Endothelial cell of umbilical vein (primary cell): Measurements from ENCODE around the gene PANX3. TPM values are rescaled to one million over a fixed set of nuclear protein-coding genes. Genes with fewer than 3 reads are reported as not detected.

Source experiments
- BruUV-seq: library from RNA; stranded (reverse); fragments of 400-500 nt; replicated peaks from 2 replicates; lab custom pipeline; 2021; lab: Mats Ljungman, UMichigan
- CTCF ChIA-PET: fragments of 300-600, 350-600 bp; sonication (Branson Sonifier 250); formaldehyde crosslinking; loops from one replicate; lab custom pipeline; 2021; ENCODE audit warnings: antibody characterized with exemption, inconsistent platforms; lab: Charles Lee
- POLR2A ChIA-PET: fragments of 300-600, 350-600 bp; sonication (Branson Sonifier 250); formaldehyde crosslinking; loops from one replicate; lab custom pipeline; 2021; ENCODE audit warnings: antibody characterized with exemption, inconsistent platforms; lab: Charles Lee
- DNase-seq: peaks from one replicate; pipeline ENCODE4 v3.0.0-alpha.2; 2011; ENCODE audit warnings: low read depth, low spot score
- FAIRE-seq: peaks from 2 replicates; lab custom pipeline; 2011; peaks lifted over from hg19 to GRCh38; lab: Jason Lieb, UNC
- H2AFZ ChIP-seq: 2 replicates; pipeline ENCODE4 v1.6.0; 2012; ENCODE audit warnings: low read depth, low read length, control low read depth, inconsistent platforms
- H3K27ac ChIP-seq: 2 replicates; pipeline ENCODE4 v1.5.1; 2011; ENCODE audit warnings: low read depth, mild to moderate bottlenecking, control low read depth, low read length, moderate library complexity; ENCODE audit not compliant: insufficient read depth
- H3K27me3 ChIP-seq, 2 experiments: 2 replicates each; pipeline versions ENCODE4 v1.6.0 to v1.6.1; 2011; ENCODE audit warnings: low read length in 2 of 2, mixed read lengths in 1 of 2; ENCODE audit not compliant: control insufficient read depth in 2 of 2, insufficient read depth in 2 of 2
- H3K36me3 ChIP-seq, 2 experiments: 2 replicates in 1 of 2; 3 replicates in 1 of 2; pipeline ENCODE4 v1.5.1; 2011; ENCODE audit warnings: low read length in 2 of 2, mild to moderate bottlenecking in 1 of 2, moderate library complexity in 1 of 2; ENCODE audit not compliant: control insufficient read depth in 2 of 2, insufficient read depth in 2 of 2; ENCODE audit errors: extremely low read depth in 1 of 2
- H3K4me1 ChIP-seq: 3 replicates; pipeline ENCODE4 v1.5.1; 2011; ENCODE audit warnings: mild to moderate bottlenecking, low read length; ENCODE audit not compliant: control insufficient read depth, insufficient read depth; ENCODE audit errors: extremely low read depth
- H3K4me2 ChIP-seq: 2 replicates; pipeline ENCODE4 v1.6.1; 2011; ENCODE audit warnings: low read length, control low read depth, mixed read lengths; ENCODE audit not compliant: insufficient read depth
- H3K4me3 ChIP-seq, 3 experiments: fragments of 200-600 bp in 1 of 3; sonication (generic), shearing (Covaris generic) in 1 of 3; replicated peaks in 1 of 3; 2 replicates each; pipeline ENCODE4 v1.5.1; 2011 to 2016; ENCODE audit warnings: control low read depth in 3 of 3, low read length in 3 of 3, mild to moderate bottlenecking in 2 of 3, inconsistent platforms in 1 of 3, low read depth in 1 of 3, moderate library complexity in 1 of 3; ENCODE audit not compliant: insufficient read depth in 1 of 3
- H3K79me2 ChIP-seq: 2 replicates; pipeline ENCODE4 v1.6.0; 2012; ENCODE audit warnings: low read length, inconsistent platforms; ENCODE audit not compliant: control insufficient read depth, insufficient read depth
- H3K9ac ChIP-seq: replicated peaks from 2 replicates; pipeline ENCODE3; 2011; ENCODE audit warnings: low read length, control low read depth; ENCODE audit not compliant: insufficient read depth; ENCODE audit errors: extremely low read depth
- H3K9me1 ChIP-seq: replicated peaks from 3 replicates; pipeline ENCODE4 v1.6.0; 2011; ENCODE audit warnings: mild to moderate bottlenecking, low read length; ENCODE audit not compliant: control insufficient read depth, insufficient read depth; ENCODE audit errors: extremely low read depth
- H3K9me3 ChIP-seq: replicated peaks from 2 replicates; pipeline ENCODE4 v1.5.1; 2012; ENCODE audit warnings: low read length, inconsistent platforms; ENCODE audit not compliant: control insufficient read depth, insufficient read depth
- H4K20me1 ChIP-seq: replicated peaks from 2 replicates; pipeline ENCODE3; 2011; ENCODE audit warnings: mild to moderate bottlenecking, low read length; ENCODE audit not compliant: control insufficient read depth, insufficient read depth; ENCODE audit errors: extremely low read depth
- EZH2 ChIP-seq: IDR thresholded peaks from 2 replicates; pipeline ENCODE4 v1.6.1; 2012; ENCODE audit warnings: borderline replicate concordance, low read depth, mild to moderate bottlenecking, moderate library complexity, low read length, inconsistent platforms; ENCODE audit not compliant: severe bottlenecking
- FOS ChIP-seq: IDR thresholded peaks from 2 replicates; pipeline ENCODE4 v1.6.1; 2011; ENCODE audit warnings: mild to moderate bottlenecking, low read length, moderate library complexity, borderline replicate concordance; ENCODE audit not compliant: insufficient read depth
- GATA2 ChIP-seq: IDR thresholded peaks from 2 replicates; pipeline ENCODE4 v1.7.0; 2011; ENCODE audit warnings: low read depth, mild to moderate bottlenecking, moderate library complexity, mixed read lengths, low read length; ENCODE audit not compliant: insufficient read length, insufficient read depth
- JUN ChIP-seq: IDR thresholded peaks from 2 replicates; pipeline ENCODE4 v1.6.1; 2011; ENCODE audit warnings: borderline replicate concordance, low read depth; ENCODE audit not compliant: insufficient read length, insufficient read depth
- MAX ChIP-seq: IDR thresholded peaks from 2 replicates; pipeline ENCODE4 v1.6.1; 2011; ENCODE audit not compliant: insufficient read depth, insufficient read length
- MYC ChIP-seq: IDR thresholded peaks from one replicate; pipeline ENCODE4 v1.6.1; 2011; ENCODE audit warnings: mild to moderate bottlenecking, low read depth, low read length
- POLR2A ChIP-seq: IDR thresholded peaks from 2 replicates; pipeline ENCODE4 v1.6.1; 2012; ENCODE audit warnings: low read depth, mild to moderate bottlenecking, control low read depth, low read length
- POLR2AphosphoS5 ChIP-seq: IDR thresholded peaks from 2 replicates; pipeline ENCODE4 v1.6.1; 2012; ENCODE audit warnings: low read depth, mild to moderate bottlenecking, control low read depth, low read length, moderate library complexity; ENCODE audit not compliant: insufficient read depth
- dilution Hi-C: fragments of 300-500 bp; cut with MboI; formaldehyde crosslinking; loops from one replicate; pipeline ENCODE4 v1.15.0; 2019; ENCODE audit warnings: low sequenced_read_pairs; ENCODE audit not compliant: extremely low pct_ligation_motif_present
- intact Hi-C: fragments of 100-400 bp; cut with micrococcal nuclease; formaldehyde crosslinking; loops from one replicate; pipeline ENCODE4 v1.10.0; 2022
- polyA plus RNA-seq, 4 experiments: library from polyadenylated mRNA; depleted of rRNA in 3 of 4; stranded (reverse) in 3 of 4; unstranded in 1 of 4; fragments of >200 nt; gene quantifications; 2 replicates each; pipeline versions ENCODE4 v1.2.1 to v1.2.3, GENCODE V29; 2011 to 2012; ENCODE audit warnings: missing spikeins in 1 of 4
- total RNA-seq: library from RNA; stranded (reverse); gene quantifications from 2 replicates; pipeline ENCODE4 v1.2.3, GENCODE V29; 2021
- TF ChIP-seq, protein P1 (sequence below), 2 donors: IDR thresholded peaks; 1 replicate in 1 of 2; 2 replicates in 1 of 2; pipeline ENCODE4 v1.5.1; 2011; ENCODE audit warnings: low read length in 2 of 2, mild to moderate bottlenecking in 2 of 2, moderate library complexity in 2 of 2, control low read depth in 1 of 2, inconsistent platforms in 1 of 2, low read depth in 1 of 2; ENCODE audit not compliant: insufficient read depth in 1 of 2; ENCODE audit errors: extremely low read depth in 1 of 2

The PANX3 gene
- total and polyA plus RNA-seq, 2 donors (not counting 3 experiments of a cell fraction or from before 2014, with no cell fraction given): not detected

- dilution Hi-C loops (no loop called here), intact Hi-C loops (no loop called here)
- no peak overlapping the region for H3K4me2 ChIP-seq
- peaks cover 13% of the 10 kb centered on the region for H3K4me1 ChIP-seq
- FAIRE-seq: no peak
- no peaks in the 10 kb centered on the region for H3K27me3 ChIP-seq
- CTCF ChIA-PET: interaction anchor here (0.9 to 2.9 kb wide), 5 partner anchors 10 to 218 kb away, joined by 3 to 17 read pairs (median 3); no protein-coding TSS in a partner anchor
- H3K36me3 ChIP-seq: no peaks in the 10 kb centered on the region
- H3K9me1 ChIP-seq: no peaks in the 10 kb centered on the region
- DNase-seq: no peak
- H2AFZ ChIP-seq: no peak overlapping the region
- H3K9ac ChIP-seq: no peak overlapping the region
- H4K20me1 ChIP-seq: no peaks in the 10 kb centered on the region
- H3K27ac ChIP-seq: no peak overlapping the region
- no peaks in the 10 kb centered on the region for H3K9me3 ChIP-seq
- no TSS peak for BruUV-seq
- no peaks in the 10 kb centered on the region for H3K79me2 ChIP-seq
- POLR2A ChIA-PET: no interaction called here
- no peak for TF ChIP-seq POLR2A
- no peak for TF ChIP-seq EZH2
- TF ChIP-seq FOS: no peak
- TF ChIP-seq, protein P1, sequence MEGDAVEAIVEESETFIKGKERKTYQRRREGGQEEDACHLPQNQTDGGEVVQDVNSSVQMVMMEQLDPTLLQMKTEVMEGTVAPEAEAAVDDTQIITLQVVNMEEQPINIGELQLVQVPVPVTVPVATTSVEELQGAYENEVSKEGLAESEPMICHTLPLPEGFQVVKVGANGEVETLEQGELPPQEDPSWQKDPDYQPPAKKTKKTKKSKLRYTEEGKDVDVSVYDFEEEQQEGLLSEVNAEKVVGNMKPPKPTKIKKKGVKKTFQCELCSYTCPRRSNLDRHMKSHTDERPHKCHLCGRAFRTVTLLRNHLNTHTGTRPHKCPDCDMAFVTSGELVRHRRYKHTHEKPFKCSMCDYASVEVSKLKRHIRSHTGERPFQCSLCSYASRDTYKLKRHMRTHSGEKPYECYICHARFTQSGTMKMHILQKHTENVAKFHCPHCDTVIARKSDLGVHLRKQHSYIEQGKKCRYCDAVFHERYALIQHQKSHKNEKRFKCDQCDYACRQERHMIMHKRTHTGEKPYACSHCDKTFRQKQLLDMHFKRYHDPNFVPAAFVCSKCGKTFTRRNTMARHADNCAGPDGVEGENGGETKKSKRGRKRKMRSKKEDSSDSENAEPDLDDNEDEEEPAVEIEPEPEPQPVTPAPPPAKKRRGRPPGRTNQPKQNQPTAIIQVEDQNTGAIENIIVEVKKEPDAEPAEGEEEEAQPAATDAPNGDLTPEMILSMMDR (IDR thresholded peaks at IDR 0.05; ENCODE audit: extremely low read depth in 1 of 2, insufficient read depth in 1 of 2, low read depth in 1 of 2, low read length in 2 of 2): no peak
- no peak for TF ChIP-seq MAX
- no peak for TF ChIP-seq POLR2AphosphoS5
- TF ChIP-seq MYC: no peak
- no peak for TF ChIP-seq JUN
- TF ChIP-seq GATA2: no peak
- H3K4me3 ChIP-seq: no peak overlapping the region
These were observed 37.4 kb downstream of the PANX3 start for GRCh38 chr11:124648610-124649009.
